IMR-90 (cell line): Measurements from ENCODE around the gene UGT1A7. TPM values are rescaled to one million over a fixed set of nuclear protein-coding genes. Genes with fewer than 3 reads are reported as not detected.

Source experiments
- ATAC-seq: fragments of 200-7000 bp; cut with Tn5 transposase; 2 replicates; pipeline ENCODE4 v1.9.1; 2020; ENCODE audit warnings: low read depth, mild to moderate bottlenecking, moderate library complexity
- BruUV-seq: library from RNA; stranded (reverse); fragments of 400-500 nt; replicated peaks from 2 replicates; lab custom pipeline; 2021; lab: Mats Ljungman, UMichigan
- CTCF ChIA-PET: fragments of 300-600 bp; formaldehyde crosslinking; extraction: SDS; loops from one replicate; lab custom pipeline; 2021; ENCODE audit warnings: antibody characterized with exemption; lab: Yijun Ruan, JAX
- POLR2A ChIA-PET: fragments of 300-600 bp; sonication (Branson Sonifier 250); formaldehyde crosslinking; loops from one replicate; lab custom pipeline; 2022; ENCODE audit warnings: antibody characterized with exemption; ENCODE audit not compliant: unreplicated experiment; lab: Charles Lee
- DNase-seq: peaks from one replicate; pipeline ENCODE4 v3.0.0; 2013
- H2AFZ ChIP-seq: replicated peaks from 2 replicates; pipeline ENCODE3; 2013; ENCODE audit warnings: low read length, mild to moderate bottlenecking; ENCODE audit not compliant: poor library complexity
- H2AK5ac ChIP-seq: 2 replicates; pipeline ENCODE4 v1.6.1; 2013; ENCODE audit warnings: low read depth, low read length, inconsistent platforms
- H2AK9ac ChIP-seq: replicated peaks from 2 replicates; pipeline ENCODE3; 2013; ENCODE audit warnings: mild to moderate bottlenecking, low read depth, low read length, moderate library complexity; ENCODE audit not compliant: poor library complexity
- H2BK120ac ChIP-seq: 2 replicates; pipeline ENCODE4 v1.6.1; 2013; ENCODE audit warnings: low read depth, low read length, inconsistent platforms
- H2BK15ac ChIP-seq: 3 replicates; pipeline ENCODE4 v1.6.1; 2013; ENCODE audit warnings: low read depth, low read length, inconsistent platforms
- H2BK20ac ChIP-seq: 2 replicates; pipeline ENCODE4 v1.6.1; 2013; ENCODE audit warnings: low read depth, mild to moderate bottlenecking, inconsistent platforms, low read length, moderate library complexity
- H2BK5ac ChIP-seq: 2 replicates; pipeline ENCODE4 v1.6.1; 2013; ENCODE audit warnings: mild to moderate bottlenecking, low read depth, low read length, inconsistent platforms; ENCODE audit not compliant: poor library complexity, severe bottlenecking
- H3K14ac ChIP-seq: replicated peaks from 2 replicates; pipeline ENCODE4 v1.6.1; 2013; ENCODE audit warnings: low read depth, low read length, inconsistent platforms
- H3K18ac ChIP-seq: 2 replicates; pipeline ENCODE4 v1.6.1; 2013; ENCODE audit warnings: low read depth, low read length, control low read depth
- H3K23ac ChIP-seq: 2 replicates; pipeline ENCODE4 v1.6.1; 2013; ENCODE audit warnings: low read depth, low read length, inconsistent platforms
- H3K27ac ChIP-seq: 2 replicates; pipeline ENCODE4 v1.5.1; 2013; ENCODE audit warnings: mild to moderate bottlenecking, control low read depth, low read length; ENCODE audit not compliant: insufficient read depth
- H3K27me3 ChIP-seq: 2 replicates; pipeline ENCODE4 v1.6.1; 2013; ENCODE audit warnings: low read length; ENCODE audit not compliant: control insufficient read depth, insufficient read depth
- H3K36me3 ChIP-seq: 2 replicates; pipeline ENCODE4 v1.6.1; 2013; ENCODE audit warnings: low read length, mixed read lengths; ENCODE audit not compliant: control insufficient read depth, insufficient read depth
- H3K4ac ChIP-seq: 2 replicates; pipeline ENCODE4 v1.6.1; 2013; ENCODE audit warnings: low read depth, low read length, inconsistent platforms
- H3K4me1 ChIP-seq: 2 replicates; pipeline ENCODE4 v1.6.1; 2013; ENCODE audit warnings: low read length, mixed read lengths; ENCODE audit not compliant: control insufficient read depth, insufficient read depth
- H3K4me2 ChIP-seq: 2 replicates; pipeline ENCODE4 v1.6.1; 2013; ENCODE audit warnings: low read depth, mild to moderate bottlenecking, control low read depth, low read length, moderate library complexity
- H3K4me3 ChIP-seq: 2 replicates; pipeline ENCODE4 v1.5.1; 2013; ENCODE audit warnings: low read depth, mild to moderate bottlenecking, control low read depth, low read length, moderate library complexity; ENCODE audit not compliant: insufficient read depth
- H3K56ac ChIP-seq: 2 replicates; pipeline ENCODE4 v1.6.1; 2013; ENCODE audit warnings: low read length, inconsistent platforms; ENCODE audit not compliant: insufficient read depth; ENCODE audit errors: extremely low read depth
- H3K79me1 ChIP-seq, 2 experiments: 2 replicates each; pipeline ENCODE4 v1.6.1; 2013; ENCODE audit warnings: low read length in 2 of 2, inconsistent platforms in 1 of 2, low read depth in 1 of 2
- H3K9ac ChIP-seq: 2 replicates; pipeline ENCODE4 v1.6.1; 2013; ENCODE audit warnings: low read depth, low read length, control low read depth
- H3K9me1 ChIP-seq: 2 replicates; pipeline ENCODE4 v1.6.1; 2013; ENCODE audit warnings: low read length, inconsistent platforms; ENCODE audit not compliant: insufficient read depth
- H3K9me3 ChIP-seq: 2 replicates; pipeline ENCODE4 v1.6.1; 2013; ENCODE audit warnings: low read length; ENCODE audit not compliant: control insufficient read depth, insufficient read depth
- H4K20me1 ChIP-seq: 2 replicates; pipeline ENCODE4 v1.6.1; 2013; ENCODE audit warnings: low read length, inconsistent platforms; ENCODE audit not compliant: insufficient read depth
- H4K5ac ChIP-seq: 2 replicates; pipeline ENCODE4 v1.6.1; 2013; ENCODE audit warnings: mild to moderate bottlenecking, low read depth, low read length, control low read depth
- H4K8ac ChIP-seq, 2 experiments: 2 replicates each; pipeline ENCODE4 v1.6.1; 2013; ENCODE audit warnings: low read depth in 2 of 2, low read length in 2 of 2, control low read depth in 1 of 2, inconsistent platforms in 1 of 2
- H4K91ac ChIP-seq: 2 replicates; pipeline ENCODE4 v1.6.1; 2013; ENCODE audit warnings: low read depth, low read length, inconsistent platforms; ENCODE audit not compliant: insufficient read depth
- BHLHE40 ChIP-seq: fragments of 150-350 bp; IDR thresholded peaks from 2 replicates; pipeline ENCODE4 v1.6.1; 2016; ENCODE audit warnings: mild to moderate bottlenecking, low read depth, low read length
- CEBPB ChIP-seq: IDR thresholded peaks from 2 replicates; pipeline ENCODE4 v1.6.1; 2012; ENCODE audit warnings: low read depth, low read length, improper control_type of control experiment
- CHD1 ChIP-seq: IDR thresholded peaks from 2 replicates; pipeline ENCODE4 v1.6.1; 2012; ENCODE audit warnings: low read depth, low read length, improper control_type of control experiment
- FOS ChIP-seq: fragments of 150-350 bp; IDR thresholded peaks from 2 replicates; pipeline ENCODE4 v1.6.1; 2016; ENCODE audit warnings: low read depth, low read length
- MAFK ChIP-seq: IDR thresholded peaks from 2 replicates; pipeline ENCODE4 v1.6.1; 2012; ENCODE audit warnings: low read depth, low read length, improper control_type of control experiment
- MXI1 ChIP-seq: IDR thresholded peaks from 2 replicates; pipeline ENCODE4 v1.6.1; 2012; ENCODE audit warnings: low read depth, mild to moderate bottlenecking, low read length, moderate library complexity, borderline replicate concordance
- NFE2L2 ChIP-seq: fragments of 150-350 bp; IDR thresholded peaks from 2 replicates; pipeline ENCODE4 v1.6.1; 2016; ENCODE audit warnings: low read depth, mild to moderate bottlenecking, low read length
- POLR2A ChIP-seq: IDR thresholded peaks from 2 replicates; pipeline ENCODE4 v1.6.1; 2012; ENCODE audit warnings: mild to moderate bottlenecking, low read depth, low read length
- RAD21 ChIP-seq: IDR thresholded peaks from 2 replicates; pipeline ENCODE4 v1.6.1; 2012; ENCODE audit warnings: low read length, improper control_type of control experiment
- RCOR1 ChIP-seq: IDR thresholded peaks from 2 replicates; pipeline ENCODE4 v1.6.1; 2012; ENCODE audit warnings: mild to moderate bottlenecking, low read length, improper control_type of control experiment; ENCODE audit not compliant: insufficient replicate concordance
- RFX5 ChIP-seq: IDR thresholded peaks from 2 replicates; pipeline ENCODE4 v1.8.0; 2012; ENCODE audit warnings: low read depth, mild to moderate bottlenecking, low read length, moderate library complexity
- SMC3 ChIP-seq: fragments of 150-350 bp; IDR thresholded peaks from 2 replicates; pipeline ENCODE4 v1.6.1; 2016; ENCODE audit warnings: low read depth, mild to moderate bottlenecking, antibody characterized with exemption, low read length, moderate library complexity
- USF2 ChIP-seq: fragments of 150-350 bp; IDR thresholded peaks from 2 replicates; pipeline ENCODE4 v1.6.1; 2017; ENCODE audit warnings: mild to moderate bottlenecking, antibody characterized with exemption, low read length, low read depth
- WGBS, 2 experiments: methylation state at CpG; one replicate each; pipeline versions ENCODE4 v1.1.5 to v1.1.7; 2013; ENCODE audit warnings: missing lambda C conversion rate in 2 of 2; ENCODE audit not compliant: insufficient read length in 1 of 2; ENCODE audit errors: extremely low coverage in 2 of 2; 5-methylcytosine and 5-hydroxymethylcytosine counted together
- dilution Hi-C: fragments of 300-500 bp; cut with HindIII; formaldehyde crosslinking; loops from one replicate; pipeline ENCODE4 v1.14.3; 2018; ENCODE audit warnings: low sequenced_read_pairs; ENCODE audit not compliant: unreplicated experiment
- in situ Hi-C: fragments of 300-500 bp; cut with MboI; formaldehyde crosslinking; loops from 3 replicates; pipeline ENCODE4 v1.14.3; 2019; ENCODE audit warnings: low sequenced_read_pairs, inconsistent platforms, mixed read lengths
- intact Hi-C: fragments of 100-400 bp; cut with micrococcal nuclease; formaldehyde crosslinking; loops from 2 replicates; pipeline ENCODE4 v1.10.0; 2022
- polyA plus RNA-seq, 3 experiments: library from polyadenylated mRNA; depleted of rRNA; stranded (reverse); fragments of >200 nt; gene quantifications; 2 replicates each; pipeline ENCODE4 v1.2.3, GENCODE V29; 2012; ENCODE audit warnings: low replicate concordance in 1 of 3
- total RNA-seq: library from RNA; depleted of rRNA; stranded (reverse); fragments of >200 nt; gene quantifications from 2 replicates; pipeline ENCODE4 v1.2.3, GENCODE V29; 2012
- TF ChIP-seq, protein P1 (sequence below): fragments of 150-350 bp; IDR thresholded peaks from 2 replicates; pipeline ENCODE4 v1.6.1; 2016; ENCODE audit warnings: low read depth, mild to moderate bottlenecking, low read length, moderate library complexity, borderline replicate concordance
- TF ChIP-seq, protein P2 (sequence below): conservative IDR thresholded peaks from 2 replicates; pipeline ENCODE4 v1.5.1; 2012; ENCODE audit warnings: mild to moderate bottlenecking, low read depth, low read length, improper control_type of control experiment

Gene UGT1A7
- total and polyA plus RNA-seq, 2 of the 4 experiments (the other 2 are of a cell fraction), result not detected

- H2AK9ac ChIP-seq, result no peak overlapping the region
- H4K8ac ChIP-seq, result no peak overlapping the region
- CTCF ChIA-PET, result no interaction called here
- DNase-seq (no peak), ATAC-seq (no peak)
- H3K27ac ChIP-seq, result no peak overlapping the region
- H3K4ac ChIP-seq, result no peak overlapping the region
- in situ Hi-C loops (no loop called here), intact Hi-C loops (no loop called here), dilution Hi-C loops (no loop called here)
- no peak overlapping the region for H3K4me2 ChIP-seq
- no peak overlapping the region for H2BK120ac ChIP-seq
- H3K4me1 ChIP-seq, result no peaks in the 10 kb centered on the region
- POLR2A ChIA-PET, result no interaction called here
- no peak overlapping the region for H3K9ac ChIP-seq
- no peak overlapping the region for H4K5ac ChIP-seq
- H3K14ac ChIP-seq, result no peak overlapping the region
- no peaks in the 10 kb centered on the region for H3K36me3 ChIP-seq
- no peak overlapping the region for H2BK15ac ChIP-seq
- no peaks in the 10 kb centered on the region for H4K20me1 ChIP-seq
- 73% methylated on average over 2 of the region's 10 CpGs; no CpG with 5 or more reads in 1 of the 2 experiments for WGBS, 2 experiments
- H3K79me1 ChIP-seq, result no peaks in the 10 kb centered on the region
- H3K4me3 ChIP-seq, result no peak overlapping the region
- H3K56ac ChIP-seq, result no peak overlapping the region
- no peak overlapping the region for H3K23ac ChIP-seq
- no peak overlapping the region for H2AK5ac ChIP-seq
- BruUV-seq, result no TSS peak
- H2BK20ac ChIP-seq, result no peak overlapping the region
- no peaks in the 10 kb centered on the region for H3K9me1 ChIP-seq
- no peak overlapping the region for H2AFZ ChIP-seq
- peaks cover 39% of the 10 kb centered on the region for H3K27me3 ChIP-seq
- no peak overlapping the region for H3K18ac ChIP-seq
- H4K91ac ChIP-seq, result no peak overlapping the region
- H2BK5ac ChIP-seq, result no peak overlapping the region
- no peaks in the 10 kb centered on the region for H3K9me3 ChIP-seq
- TF ChIP-seq, protein P1, sequence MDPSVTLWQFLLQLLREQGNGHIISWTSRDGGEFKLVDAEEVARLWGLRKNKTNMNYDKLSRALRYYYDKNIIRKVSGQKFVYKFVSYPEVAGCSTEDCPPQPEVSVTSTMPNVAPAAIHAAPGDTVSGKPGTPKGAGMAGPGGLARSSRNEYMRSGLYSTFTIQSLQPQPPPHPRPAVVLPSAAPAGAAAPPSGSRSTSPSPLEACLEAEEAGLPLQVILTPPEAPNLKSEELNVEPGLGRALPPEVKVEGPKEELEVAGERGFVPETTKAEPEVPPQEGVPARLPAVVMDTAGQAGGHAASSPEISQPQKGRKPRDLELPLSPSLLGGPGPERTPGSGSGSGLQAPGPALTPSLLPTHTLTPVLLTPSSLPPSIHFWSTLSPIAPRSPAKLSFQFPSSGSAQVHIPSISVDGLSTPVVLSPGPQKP, result no peak
- no peak for TF ChIP-seq RAD21
- no peak for TF ChIP-seq MAFK
- no peak for TF ChIP-seq CHD1
- no peak for TF ChIP-seq RCOR1
- TF ChIP-seq FOS, result no peak
- no peak for TF ChIP-seq POLR2A
- TF ChIP-seq SMC3, result no peak
- no peak for TF ChIP-seq RFX5
- no peak for TF ChIP-seq BHLHE40
- TF ChIP-seq CEBPB, result no peak
- TF ChIP-seq NFE2L2, result no peak
- TF ChIP-seq, protein P2, sequence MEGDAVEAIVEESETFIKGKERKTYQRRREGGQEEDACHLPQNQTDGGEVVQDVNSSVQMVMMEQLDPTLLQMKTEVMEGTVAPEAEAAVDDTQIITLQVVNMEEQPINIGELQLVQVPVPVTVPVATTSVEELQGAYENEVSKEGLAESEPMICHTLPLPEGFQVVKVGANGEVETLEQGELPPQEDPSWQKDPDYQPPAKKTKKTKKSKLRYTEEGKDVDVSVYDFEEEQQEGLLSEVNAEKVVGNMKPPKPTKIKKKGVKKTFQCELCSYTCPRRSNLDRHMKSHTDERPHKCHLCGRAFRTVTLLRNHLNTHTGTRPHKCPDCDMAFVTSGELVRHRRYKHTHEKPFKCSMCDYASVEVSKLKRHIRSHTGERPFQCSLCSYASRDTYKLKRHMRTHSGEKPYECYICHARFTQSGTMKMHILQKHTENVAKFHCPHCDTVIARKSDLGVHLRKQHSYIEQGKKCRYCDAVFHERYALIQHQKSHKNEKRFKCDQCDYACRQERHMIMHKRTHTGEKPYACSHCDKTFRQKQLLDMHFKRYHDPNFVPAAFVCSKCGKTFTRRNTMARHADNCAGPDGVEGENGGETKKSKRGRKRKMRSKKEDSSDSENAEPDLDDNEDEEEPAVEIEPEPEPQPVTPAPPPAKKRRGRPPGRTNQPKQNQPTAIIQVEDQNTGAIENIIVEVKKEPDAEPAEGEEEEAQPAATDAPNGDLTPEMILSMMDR, result no peak
- no peak for TF ChIP-seq MXI1
- no peak for TF ChIP-seq USF2
Observed at GRCh38 chr2:233807966-233808935, 126.5 kb downstream of the UGT1A7 start.
